Measurements from ENCODE around the gene MAST4. TPM values are rescaled to one million over a fixed set of nuclear protein-coding genes. Genes with fewer than 3 reads are reported as not detected.

The MAST4 gene
- total RNA-seq, 4 donors from 2014 or later: 8.2 to 203 (median 35.5) TPM

DNA sequence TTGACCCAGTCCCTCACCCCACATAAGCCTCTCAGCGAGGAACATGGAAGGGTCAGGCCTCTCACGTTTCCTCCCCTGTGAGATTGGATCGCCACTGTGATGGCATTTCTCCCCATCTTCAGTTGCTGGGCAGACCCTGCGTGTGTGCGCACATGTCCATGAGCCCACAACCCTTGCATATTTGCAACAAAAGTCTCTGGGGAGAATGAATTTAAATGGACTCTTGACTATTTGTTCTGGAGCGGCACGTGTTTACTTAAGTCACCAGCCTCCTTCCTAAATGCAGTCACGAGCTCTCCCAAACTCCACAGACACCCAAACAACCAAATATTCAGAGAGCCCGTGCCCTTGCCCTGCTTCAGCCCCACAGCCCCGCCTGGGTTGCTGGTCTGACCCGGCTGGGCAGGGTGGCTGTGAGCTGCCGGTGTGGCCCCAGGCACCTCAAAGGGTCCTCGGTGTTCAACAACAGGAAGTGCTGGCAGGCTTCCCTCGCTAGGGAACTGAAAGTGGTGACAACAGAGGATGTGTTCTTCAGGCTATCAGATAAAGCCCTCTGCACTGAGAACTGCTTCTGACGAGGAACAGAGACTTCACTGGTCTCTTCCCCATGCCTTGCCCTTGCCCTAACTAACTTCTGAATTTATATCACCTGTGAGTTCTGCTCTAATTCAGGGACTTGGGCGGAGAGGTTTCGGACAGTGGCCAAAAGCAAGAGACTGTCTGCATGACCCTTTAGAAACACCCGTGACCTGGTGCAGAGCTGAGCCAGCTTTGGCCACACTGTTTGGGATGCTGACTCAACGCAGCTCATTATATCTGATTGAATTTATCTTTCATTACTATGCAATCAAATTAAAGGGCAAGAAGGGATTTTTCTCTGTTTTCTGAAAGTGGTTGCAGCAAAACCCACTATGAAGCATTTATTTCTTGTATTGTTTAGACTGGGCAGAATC lies 619.6 kb downstream of the MAST4 start:
- Histone ChIP-seq H3K9me3 (no peaks in the 10 kb centered on the region), H3K4me1 (no peaks in the 10 kb centered on the region), H3K27me3 (no peaks in the 10 kb centered on the region), H3K27ac (peak overlapping the region; percentile 30 to 58), H3K4me3 (no peak overlapping the region), H3K36me3 (no peaks in the 10 kb centered on the region)
- no peak for TF ChIP-seq POLR2A (IDR thresholded peaks at IDR 0.05)
- TF ChIP-seq, protein P1, sequence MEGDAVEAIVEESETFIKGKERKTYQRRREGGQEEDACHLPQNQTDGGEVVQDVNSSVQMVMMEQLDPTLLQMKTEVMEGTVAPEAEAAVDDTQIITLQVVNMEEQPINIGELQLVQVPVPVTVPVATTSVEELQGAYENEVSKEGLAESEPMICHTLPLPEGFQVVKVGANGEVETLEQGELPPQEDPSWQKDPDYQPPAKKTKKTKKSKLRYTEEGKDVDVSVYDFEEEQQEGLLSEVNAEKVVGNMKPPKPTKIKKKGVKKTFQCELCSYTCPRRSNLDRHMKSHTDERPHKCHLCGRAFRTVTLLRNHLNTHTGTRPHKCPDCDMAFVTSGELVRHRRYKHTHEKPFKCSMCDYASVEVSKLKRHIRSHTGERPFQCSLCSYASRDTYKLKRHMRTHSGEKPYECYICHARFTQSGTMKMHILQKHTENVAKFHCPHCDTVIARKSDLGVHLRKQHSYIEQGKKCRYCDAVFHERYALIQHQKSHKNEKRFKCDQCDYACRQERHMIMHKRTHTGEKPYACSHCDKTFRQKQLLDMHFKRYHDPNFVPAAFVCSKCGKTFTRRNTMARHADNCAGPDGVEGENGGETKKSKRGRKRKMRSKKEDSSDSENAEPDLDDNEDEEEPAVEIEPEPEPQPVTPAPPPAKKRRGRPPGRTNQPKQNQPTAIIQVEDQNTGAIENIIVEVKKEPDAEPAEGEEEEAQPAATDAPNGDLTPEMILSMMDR (IDR thresholded peaks at IDR 0.05): no peak
- peak; percentile 42 to 62 for DNase-seq
- intact Hi-C loops (cut with DNase I; ENCODE audit: low total_unique reads): no loop called here

DNA sequence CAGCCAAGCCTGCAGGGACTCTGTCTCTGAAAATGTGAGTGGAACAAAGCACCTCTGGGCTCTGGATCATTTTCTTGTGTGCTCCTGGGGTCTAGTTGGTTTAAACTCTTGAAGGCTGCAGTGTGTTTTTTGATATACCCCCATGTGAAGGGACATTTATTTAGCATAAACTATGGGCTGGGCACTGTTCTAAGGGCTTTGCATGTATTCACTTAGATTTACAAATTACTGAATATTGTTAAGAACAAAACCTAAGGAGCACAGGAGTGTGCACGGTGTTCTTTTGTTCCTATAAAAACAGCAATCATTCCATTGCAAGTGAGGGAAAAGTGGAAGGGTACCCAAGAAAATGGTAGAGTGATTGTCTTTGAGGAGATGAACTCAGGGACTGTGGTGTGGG lies 620.4 kb downstream of the MAST4 start:
- H3K9me3 ChIP-seq: no peaks in the 10 kb centered on the region
- H3K27ac ChIP-seq: peak overlapping the region in 1 of 2 donors; percentile 58
- intact Hi-C loops (cut with DNase I; ENCODE audit: low total_unique reads): no loop called here
- no peak for TF ChIP-seq POLR2A (IDR thresholded peaks at IDR 0.05)
- TF ChIP-seq, protein P1 (IDR thresholded peaks at IDR 0.05): no peak
- no peaks in the 10 kb centered on the region for H3K27me3 ChIP-seq
- no peak overlapping the region for H3K4me3 ChIP-seq
- no peak for DNase-seq
- H3K36me3 ChIP-seq: no peaks in the 10 kb centered on the region
- H3K4me1 ChIP-seq: no peaks in the 10 kb centered on the region

Data from uterus (tissue), 4 donors.